GM19463 (cell line): ENCODE measurements around the gene CAMTA2.
"Not testable (repeated sequence)": the region's sequence is repeated elsewhere in the genome, so short reads cannot be mapped to it uniquely, and the experiment has no call there.

Source experiments
- ATAC-seq: cut with Tn5 transposase; IDR thresholded peaks from one replicate; pipeline ENCODE4 v1.9.1; 2021; ENCODE audit warnings: mild to moderate bottlenecking, moderate library complexity; ENCODE audit not compliant: unreplicated experiment

The CAMTA2 gene

GRCh38 chr17:4937553-4937952, 49.9 kb downstream of the CAMTA2 start:
- no peak for ATAC-seq

- ATAC-seq, result no peak
These were observed 51.0 kb downstream of the CAMTA2 start for GRCh38 chr17:4936436-4936835.

DNA sequence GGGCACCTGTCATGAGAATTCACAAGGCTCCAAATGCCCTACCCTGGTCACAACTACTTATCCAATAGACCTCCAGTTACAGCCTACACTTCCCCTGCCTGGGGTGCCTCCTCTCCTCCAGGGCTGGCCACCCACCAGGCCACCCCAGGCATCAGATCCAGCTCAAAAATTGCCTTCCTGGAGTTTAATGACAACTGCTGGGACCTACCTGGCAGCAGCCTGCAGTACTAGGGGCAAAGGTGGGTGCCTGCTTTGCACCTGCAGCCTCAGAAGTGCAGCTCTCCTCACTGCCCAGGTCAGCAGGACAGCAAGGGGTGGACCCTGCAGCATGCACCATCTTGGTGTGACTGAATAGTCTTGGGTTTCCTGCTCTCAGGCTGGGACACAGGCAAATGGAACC, 51.8 kb downstream of the CAMTA2 start:
- no peak for ATAC-seq

DNA sequence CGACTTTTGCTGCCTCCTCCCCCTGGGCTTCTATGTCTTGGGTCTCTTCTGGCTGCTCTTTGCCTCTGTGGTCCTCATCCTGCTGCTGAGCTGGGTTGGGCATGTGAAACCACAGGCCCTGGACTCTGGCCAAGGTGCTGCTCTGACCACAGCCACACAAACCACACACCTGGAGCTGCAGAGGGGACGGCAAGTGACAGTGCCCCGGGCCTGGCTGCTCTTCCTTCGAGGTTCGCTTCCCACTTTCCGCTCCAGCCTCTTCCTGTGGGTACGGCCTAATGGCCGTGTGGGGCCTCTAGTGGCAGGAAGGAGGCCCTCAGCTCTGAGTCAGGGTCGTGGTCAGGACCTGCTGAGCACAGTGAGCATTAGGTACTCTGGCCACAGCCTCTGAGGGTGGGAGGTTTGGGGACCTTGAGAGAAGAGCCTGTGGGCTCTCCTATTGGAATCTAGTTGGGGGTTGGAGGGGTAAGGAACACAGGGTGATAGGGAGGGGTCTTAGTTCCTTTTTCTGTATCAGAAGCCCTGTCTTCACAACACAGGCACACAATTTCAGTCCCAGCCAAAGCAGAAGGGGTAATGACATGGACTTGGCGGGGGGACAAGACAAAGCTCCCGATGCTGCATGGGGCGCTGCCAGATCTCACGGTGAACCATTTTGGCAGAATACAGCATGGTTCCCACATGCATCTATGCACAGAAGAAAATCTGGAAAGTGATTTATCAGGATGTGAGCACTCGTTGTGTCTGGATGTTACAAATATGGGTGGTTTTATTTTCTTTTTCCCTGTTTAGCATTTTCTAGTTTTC, 53.1 kb downstream of the CAMTA2 start:
- no peak for ATAC-seq

DNA sequence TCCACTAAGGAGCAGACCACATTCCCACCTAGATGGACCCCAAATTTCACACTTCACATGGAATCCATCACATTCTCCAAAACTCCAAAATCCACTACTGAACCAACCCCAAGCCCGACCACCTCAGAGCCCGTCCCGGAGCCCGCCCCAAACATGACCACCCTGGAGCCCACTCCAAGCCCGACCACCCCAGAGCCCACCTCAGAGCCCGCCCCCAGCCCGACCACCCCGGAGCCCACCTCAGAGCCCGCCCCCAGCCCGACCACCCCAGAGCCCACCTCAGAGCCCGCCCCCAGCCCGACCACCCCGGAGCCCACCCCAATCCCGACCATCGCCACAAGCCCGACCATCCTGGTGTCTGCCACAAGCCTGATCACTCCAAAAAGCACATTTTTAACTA, 53.8 kb downstream of the CAMTA2 start:
- no peak for ATAC-seq

DNA sequence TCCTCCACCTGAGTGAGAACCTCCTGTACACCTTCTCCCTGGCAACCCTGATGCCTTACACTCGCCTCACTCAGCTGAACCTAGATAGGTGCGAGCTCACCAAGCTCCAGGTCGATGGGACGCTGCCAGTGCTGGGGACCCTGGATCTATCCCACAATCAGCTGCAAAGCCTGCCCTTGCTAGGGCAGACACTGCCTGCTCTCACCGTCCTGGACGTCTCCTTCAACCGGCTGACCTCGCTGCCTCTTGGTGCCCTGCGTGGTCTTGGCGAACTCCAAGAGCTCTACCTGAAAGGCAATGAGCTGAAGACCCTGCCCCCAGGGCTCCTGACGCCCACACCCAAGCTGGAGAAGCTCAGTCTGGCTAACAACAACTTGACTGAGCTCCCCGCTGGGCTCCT, 54.7 kb downstream of the CAMTA2 start:
- no peak for ATAC-seq

DNA sequence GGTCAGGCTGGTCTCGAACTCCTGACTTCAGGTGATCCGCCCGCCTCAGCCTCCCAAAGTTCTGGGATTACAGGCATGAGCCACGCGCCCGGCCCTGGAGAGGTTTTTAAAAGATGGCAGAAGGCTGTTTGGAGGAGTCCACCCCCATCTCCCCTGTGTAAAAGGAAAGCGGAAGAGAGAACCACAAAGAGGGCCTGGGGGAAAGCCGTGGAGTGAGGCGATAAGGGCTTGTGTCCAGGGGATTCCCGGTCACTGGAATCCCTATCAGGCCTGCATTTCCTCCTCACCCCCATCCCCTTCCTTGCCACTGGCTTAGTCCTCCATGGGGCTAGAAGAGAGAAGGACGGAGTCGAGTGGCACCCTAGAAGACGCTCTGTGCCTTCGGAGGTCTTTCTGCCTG, 55.5 kb downstream of the CAMTA2 start, which contains the start of gene GP1BA:
TSS of gene GP1BA (plus strand) at position 315 of the 400 bp plus-strand sequence. CDS start 328 bp downstream, outside the sequence.
- ATAC-seq, result no peak

- no peak for ATAC-seq
These were observed 58.6 kb downstream of the CAMTA2 start for GRCh38 chr17:4928881-4929280.

DNA sequence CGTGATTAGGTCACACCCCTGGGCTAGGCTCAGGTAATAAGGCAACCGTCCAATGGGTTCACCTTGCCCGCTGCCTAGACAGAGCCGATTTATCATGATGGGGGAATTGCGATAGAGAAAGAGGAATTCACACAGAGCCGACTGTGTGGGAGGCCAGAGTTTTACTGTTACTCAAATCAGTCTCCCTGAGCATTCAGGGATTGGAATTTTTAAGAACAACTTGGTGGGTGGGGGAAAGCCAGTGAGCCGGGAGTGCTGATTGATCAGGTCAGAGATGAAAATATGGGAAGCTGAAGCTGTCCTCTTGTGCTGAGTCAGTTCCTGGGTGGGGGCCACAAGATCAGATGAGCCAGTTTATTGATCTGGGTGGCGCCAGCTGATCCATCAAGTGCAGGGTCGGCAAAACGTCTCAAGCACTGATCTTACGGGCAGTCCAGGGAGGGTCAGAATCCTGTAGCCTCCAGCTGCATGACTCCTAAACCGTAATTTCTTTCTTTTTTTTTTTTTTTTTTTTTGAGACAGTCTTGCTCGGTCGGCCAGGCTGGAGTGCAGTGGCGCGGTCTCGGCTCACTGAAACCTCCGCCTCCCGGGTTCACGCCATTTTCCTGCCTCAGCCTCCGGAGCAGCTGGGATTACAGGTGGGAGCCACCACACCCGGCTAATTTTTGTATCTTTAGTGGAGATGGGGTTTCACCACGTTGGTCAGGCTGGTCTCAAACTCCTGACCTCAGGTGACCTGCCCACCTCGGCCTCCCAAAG, 60.7 kb downstream of the CAMTA2 start:
- not testable (repeated sequence) for ATAC-seq

- no peak for ATAC-seq
These were observed 66.2 kb downstream of the CAMTA2 start for GRCh38 chr17:4921320-4921719.

DNA sequence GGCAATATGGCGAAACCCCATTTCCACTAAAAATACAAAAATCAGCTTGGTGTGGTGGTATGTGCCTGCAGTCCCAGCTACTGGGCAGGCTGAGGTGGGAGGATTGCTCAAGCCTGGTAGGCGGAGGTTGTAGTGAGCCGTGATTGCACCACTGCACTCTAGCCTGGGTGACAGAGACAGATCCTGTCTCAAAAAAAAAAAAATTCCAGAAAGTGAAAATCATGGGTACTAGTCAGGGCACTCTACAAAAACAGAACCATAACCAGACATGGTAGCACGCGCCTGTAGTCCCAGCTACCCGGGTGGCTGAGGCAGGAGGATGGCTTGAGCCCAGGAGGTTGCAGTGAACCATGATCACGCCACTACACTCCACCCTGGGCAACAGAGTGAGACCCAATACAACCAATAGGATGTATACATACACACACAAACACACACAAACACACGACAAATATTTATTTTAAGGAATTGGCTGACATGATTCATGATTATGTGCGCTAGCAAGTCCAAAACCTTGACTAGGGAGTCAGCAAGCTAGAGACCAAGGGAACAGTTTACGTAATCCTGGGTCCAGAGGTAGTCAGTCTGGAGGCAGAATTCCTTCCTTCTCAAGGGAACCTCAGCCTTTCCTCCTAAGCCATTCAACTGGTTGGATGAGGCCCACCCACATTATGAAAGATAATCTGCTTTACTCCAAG, 67.0 kb downstream of the CAMTA2 start:
- ATAC-seq, result no peak

DNA sequence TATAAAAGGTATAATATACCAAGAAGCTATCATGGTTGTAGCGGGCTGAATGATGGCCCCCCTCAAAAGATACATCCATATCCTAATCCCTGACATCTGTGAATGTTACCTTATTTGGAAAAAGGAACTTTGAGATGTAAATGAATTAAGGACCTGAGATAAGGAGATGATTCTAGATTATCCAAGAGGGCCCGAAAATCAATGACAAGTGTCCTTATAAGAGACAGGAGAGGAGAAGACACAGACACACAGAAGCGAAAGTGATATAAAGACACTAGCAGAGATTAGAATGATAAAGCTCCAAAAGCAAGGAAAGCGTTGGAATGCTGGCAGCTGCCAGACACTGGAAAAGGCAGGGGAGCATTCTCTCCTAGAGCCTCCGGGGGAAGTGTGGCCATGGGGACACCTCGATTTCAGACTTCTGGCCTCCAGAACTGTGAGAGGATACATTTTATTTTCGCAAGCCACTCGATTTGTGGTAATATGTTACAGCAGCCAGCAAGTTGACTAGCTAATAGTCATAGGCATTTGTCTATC, 67.9 kb downstream of the CAMTA2 start:
- ATAC-seq, result no peak
